GM23338 (cell line): ENCODE results near the gene NUP107. TPM values are rescaled to one million over a fixed set of nuclear protein-coding genes. Genes with fewer than 3 reads are reported as not detected.
"Not testable (repeated sequence)": the region's sequence is repeated elsewhere in the genome, so short reads cannot be mapped to it uniquely, and the experiment has no call there.

Source experiments
- ATAC-seq: fragments of 200-7000 bp; cut with Tn5 transposase; 3 replicates; pipeline ENCODE4 v1.9.1; 2020
- DNase-seq: peaks from one replicate; pipeline ENCODE4 v3.0.0-alpha.2; 2015; ENCODE audit warnings: low spot score
- H2AFZ ChIP-seq: fragments of 200-600 bp; sonication (generic); 2 replicates; pipeline ENCODE4 v1.8.0; 2016; ENCODE audit warnings: antibody characterized with exemption, mild to moderate bottlenecking, moderate library complexity
- H3F3A ChIP-seq: fragments of 200-600 bp; sonication (generic); replicated peaks from 2 replicates; pipeline ENCODE4 v1.8.0; 2017; ENCODE audit warnings: antibody characterized with exemption, mixed run types, low read depth
- H3K27ac ChIP-seq: fragments of 200-600 bp; sonication (generic); 2 replicates; pipeline ENCODE4 v1.6.1; 2016; ENCODE audit warnings: low read depth
- H3K27me3 ChIP-seq: fragments of 200-600 bp; sonication (generic); 2 replicates; pipeline ENCODE4 v1.8.0; 2016; ENCODE audit warnings: mild to moderate bottlenecking, mixed run types, moderate library complexity; ENCODE audit not compliant: insufficient read depth
- H3K36me3 ChIP-seq: fragments of 200-600 bp; sonication (generic); 2 replicates; pipeline ENCODE4 v1.8.0; 2016; ENCODE audit warnings: mild to moderate bottlenecking; ENCODE audit not compliant: insufficient read depth
- H3K4me1 ChIP-seq: fragments of 200-600 bp; sonication (generic); 2 replicates; pipeline ENCODE4 v1.8.0; 2016; ENCODE audit warnings: mild to moderate bottlenecking, moderate library complexity; ENCODE audit not compliant: insufficient read depth
- H3K4me2 ChIP-seq: fragments of 200-600 bp; sonication (generic); 2 replicates; pipeline ENCODE4 v1.7.1; 2017; ENCODE audit warnings: mixed run types
- H3K4me3 ChIP-seq: fragments of 200-600 bp; sonication (generic); 2 replicates; pipeline ENCODE4 v1.6.1; 2016; ENCODE audit warnings: mixed run types
- H3K79me2 ChIP-seq: fragments of 200-600 bp; sonication (generic); replicated peaks from 2 replicates; pipeline ENCODE4 v1.8.0; 2017; ENCODE audit warnings: mild to moderate bottlenecking; ENCODE audit not compliant: insufficient read depth
- H3K9me2 ChIP-seq: fragments of 200-600 bp; sonication (generic); 2 replicates; pipeline ENCODE4 v1.8.0; 2017; ENCODE audit not compliant: insufficient read depth
- H4K20me1 ChIP-seq: fragments of 200-600 bp; sonication (generic); replicated peaks from 2 replicates; pipeline ENCODE4 v1.8.0; 2017; ENCODE audit warnings: mild to moderate bottlenecking; ENCODE audit not compliant: insufficient read depth
- H3K27ac Mint-ChIP-seq: 2 replicates; pipeline ENCODE4 v1.8.0; 2020; ENCODE audit warnings: inconsistent platforms, mild to moderate bottlenecking, moderate library complexity, mixed read lengths
- H3K27me3 Mint-ChIP-seq: 3 replicates; pipeline ENCODE4 v1.8.0; 2022; ENCODE audit warnings: low read depth, mild to moderate bottlenecking, moderate library complexity, mixed read lengths, inconsistent platforms; ENCODE audit not compliant: insufficient read depth, poor library complexity
- H3K36me3 Mint-ChIP-seq: 3 replicates; pipeline ENCODE4 v1.8.0; 2021; ENCODE audit warnings: low read depth, mild to moderate bottlenecking, inconsistent platforms, moderate library complexity, mixed read lengths
- H3K4me1 Mint-ChIP-seq: 3 replicates; pipeline ENCODE4 v1.8.0; 2020; ENCODE audit warnings: mild to moderate bottlenecking, inconsistent platforms, mixed read lengths
- H3K4me3 Mint-ChIP-seq: 3 replicates; pipeline ENCODE4 v1.8.0; 2021; ENCODE audit warnings: moderate library complexity, mild to moderate bottlenecking, inconsistent platforms, mixed read lengths
- H3K9me3 Mint-ChIP-seq: 3 replicates; pipeline ENCODE4 v1.8.0; 2020; ENCODE audit warnings: moderate library complexity, mild to moderate bottlenecking, inconsistent platforms, mixed read lengths
- CREB1 ChIP-seq: fragments of 250-450 bp; sonication (Bioruptor Pico); IDR thresholded peaks from 2 replicates; pipeline ENCODE4 v1.5.0; 2020; ENCODE audit warnings: low read depth, mild to moderate bottlenecking, moderate library complexity
- EZH2 ChIP-seq: fragments of 200-600 bp; sonication (generic); IDR thresholded peaks from one replicate; pipeline ENCODE4 v1.8.0; 2017; ENCODE audit warnings: antibody characterized with exemption, mild to moderate bottlenecking, low read depth; ENCODE audit not compliant: unreplicated experiment
- EZH2phosphoT487 ChIP-seq: fragments of 200-600 bp; sonication (generic); IDR thresholded peaks from one replicate; pipeline ENCODE4 v1.8.1; 2018; ENCODE audit warnings: antibody characterized with exemption; ENCODE audit not compliant: unreplicated experiment
- NANOG ChIP-seq: IDR thresholded peaks from 2 replicates; pipeline ENCODE4 v1.6.1; 2016; ENCODE audit warnings: antibody characterized with exemption, borderline replicate concordance
- POLR2AphosphoS5 ChIP-seq: IDR thresholded peaks from 2 replicates; pipeline ENCODE4 v1.6.1; 2016; ENCODE audit warnings: antibody characterized with exemption, low read depth
- ZNF331 ChIP-seq: fragments of 250-450 bp; sonication (Bioruptor Pico); IDR thresholded peaks from 2 replicates; pipeline ENCODE4 v1.5.0; 2020; ENCODE audit warnings: low read depth, mild to moderate bottlenecking, moderate library complexity
- long read RNA-seq: library from polyadenylated mRNA; unstranded; transcript quantifications from one replicate; pipeline ENCODE4 v2.0.0, GENCODE V29; 2020; ENCODE audit not compliant: unreplicated experiment
- polyA plus RNA-seq: library from polyadenylated mRNA; unstranded; fragments of >200 nt; fragmentation: Nextera tagmentation; extraction: Ambion mirVana; gene quantifications from 2 replicates; pipeline ENCODE4 v1.2.1, GENCODE V29; 2016
- total RNA-seq: library from RNA; depleted of rRNA; stranded (reverse); fragments of >200 nt; shearing (Covaris generic); gene quantifications from 2 replicates; pipeline ENCODE4 v1.2.3, GENCODE V29; 2014; rRNA removed
- TF ChIP-seq, protein P1 (sequence below): IDR thresholded peaks from 2 replicates; pipeline ENCODE4 v1.6.1; 2016; ENCODE audit warnings: antibody characterized with exemption
- TF ChIP-seq, protein P2 (sequence below): IDR thresholded peaks from one replicate; pipeline ENCODE4 v1.6.1; 2018; ENCODE audit warnings: antibody characterized with exemption; ENCODE audit not compliant: unreplicated experiment
- TF ChIP-seq, protein P3 (sequence below), 2 experiments: fragments of 200-600 bp in 1 of 2; sonication (generic) in 1 of 2; conservative IDR thresholded peaks; 2 replicates each; pipeline versions ENCODE4 v1.5.1 to v1.6.1; 2016 to 2017; ENCODE audit warnings: antibody characterized with exemption in 2 of 2, low read depth in 2 of 2, mild to moderate bottlenecking in 2 of 2, moderate library complexity in 1 of 2

The NUP107 gene
- total RNA-seq: 124 and 152 TPM in 2 replicates
- polyA plus RNA-seq: 94.2 and 123 TPM in 2 replicates
- long read RNA-seq, full-length matches to known transcripts: 12 of 60 reads
- long read RNA-seq, partial matches to known transcripts: 31 of 60 reads
- long read RNA-seq, other reads (novel, unspliced or antisense): 17 of 60 reads

DNA sequence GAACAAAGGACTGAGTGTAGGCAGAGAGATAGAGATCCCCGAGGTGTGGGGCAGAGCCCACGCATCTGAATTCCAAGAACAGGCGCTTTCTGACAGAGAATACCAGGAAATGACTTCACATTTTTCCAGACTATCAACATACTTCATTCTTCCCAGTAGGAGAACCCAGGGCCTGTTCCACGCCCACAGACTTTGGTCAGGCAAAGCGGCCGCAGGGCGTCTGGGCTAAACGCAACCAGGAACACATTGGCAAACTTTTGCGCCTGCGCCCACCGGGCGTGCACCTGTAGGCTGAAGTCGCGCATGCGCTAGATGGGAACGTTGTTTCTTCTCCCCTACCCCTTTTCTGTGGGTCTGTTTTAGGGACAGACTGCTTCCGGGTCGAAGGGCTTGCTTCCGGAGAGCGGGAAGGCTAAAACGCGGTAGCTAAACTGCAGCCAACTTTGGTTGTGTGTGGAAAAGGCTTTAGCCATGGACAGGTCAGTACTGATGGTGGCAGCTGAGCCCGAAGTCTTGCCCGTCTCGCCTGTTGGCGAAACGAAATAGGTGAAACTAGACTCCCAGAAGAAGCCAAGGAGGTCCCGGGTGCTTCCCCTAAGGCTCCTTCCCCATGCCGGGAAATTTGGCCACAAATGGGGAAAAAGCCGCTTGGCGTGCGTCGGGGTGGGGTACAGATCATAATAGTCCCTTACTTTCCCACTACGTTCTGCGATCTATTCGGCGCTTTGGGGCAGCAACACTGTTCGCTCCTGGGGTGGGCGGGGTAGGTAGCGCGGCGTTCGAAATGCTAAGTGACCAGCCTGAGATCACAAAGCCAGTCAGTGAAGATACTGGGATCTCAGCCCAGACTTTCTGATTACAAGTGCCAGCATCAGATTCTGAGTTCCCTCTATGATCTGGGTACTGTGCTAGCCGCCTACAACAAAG is at the start of gene NUP107:
TSS of gene NUP107 (plus strand) at position 384 of the 927 bp plus-strand sequence. CDS start at position 472, 88 bp downstream.
- Histone ChIP-seq H3K4me1 (peaks cover 7% of the 10 kb centered on the region), H3F3A (no peaks in the 10 kb centered on the region), H3K9me2 (no peaks in the 10 kb centered on the region), H3K4me2 (peak within 1 kb of the TSS; percentile 95), H3K36me3 (peaks cover 11% of the 10 kb centered on the region), H3K79me2 (peaks cover 32% of the 10 kb centered on the region), H3K4me3 (peak within 1 kb of the TSS; percentile 86), H3K27me3 (no peaks in the 10 kb centered on the region), H4K20me1 (no peaks in the 10 kb centered on the region; the same call in 1 of the 2 replicates), H2AFZ (peak within 1 kb of the TSS; percentile 86), H3K27ac (peak within 1 kb of the TSS; percentile 84)
- peaks cover 16% of the 10 kb centered on the region for H3K36me3 Mint-ChIP-seq
- H3K4me1 Mint-ChIP-seq: peaks cover 8% of the 10 kb centered on the region; the same call in 1 of the 3 replicates
- H3K9me3 Mint-ChIP-seq: no peaks in the 10 kb centered on the region
- peaks cover 9% of the 10 kb centered on the region for H3K27me3 Mint-ChIP-seq
- TF ChIP-seq, protein P1, sequence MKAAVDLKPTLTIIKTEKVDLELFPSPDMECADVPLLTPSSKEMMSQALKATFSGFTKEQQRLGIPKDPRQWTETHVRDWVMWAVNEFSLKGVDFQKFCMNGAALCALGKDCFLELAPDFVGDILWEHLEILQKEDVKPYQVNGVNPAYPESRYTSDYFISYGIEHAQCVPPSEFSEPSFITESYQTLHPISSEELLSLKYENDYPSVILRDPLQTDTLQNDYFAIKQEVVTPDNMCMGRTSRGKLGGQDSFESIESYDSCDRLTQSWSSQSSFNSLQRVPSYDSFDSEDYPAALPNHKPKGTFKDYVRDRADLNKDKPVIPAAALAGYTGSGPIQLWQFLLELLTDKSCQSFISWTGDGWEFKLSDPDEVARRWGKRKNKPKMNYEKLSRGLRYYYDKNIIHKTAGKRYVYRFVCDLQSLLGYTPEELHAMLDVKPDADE: peak; percentile 96
- TF ChIP-seq ZNF331 (CRISPR knock-in tag) (no peak), POLR2AphosphoS5 (peak; percentile 95)
- ATAC-seq (peak; percentile 97), DNase-seq (peak; percentile 98)
- H3K27ac Mint-ChIP-seq: peak within 1 kb of the TSS; percentile 98
- peak within 1 kb of the TSS; percentile 99 for H3K4me3 Mint-ChIP-seq

DNA sequence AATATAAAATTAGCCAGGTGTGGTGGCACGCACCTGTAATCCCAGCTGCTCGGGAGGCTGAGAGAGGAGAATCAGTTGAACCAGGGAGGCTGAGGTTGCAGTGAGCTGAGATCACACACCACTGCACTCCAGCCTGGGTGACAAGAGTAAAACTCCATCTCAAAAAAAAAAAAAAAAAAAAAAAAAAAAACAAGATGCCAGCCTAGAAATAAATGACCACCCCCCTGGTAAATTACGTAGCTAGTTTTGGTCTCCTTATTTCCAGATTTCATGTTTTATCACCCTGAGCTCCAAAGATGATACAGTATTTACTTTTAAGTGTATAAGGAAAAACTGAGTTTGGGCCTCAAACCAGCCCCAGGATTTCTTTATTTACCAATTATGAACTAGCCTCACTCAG is 49.3 kb upstream of the NUP107 start:
- not testable (repeated sequence) for H3K9me2 ChIP-seq, ATAC-seq, H3K4me1 Mint-ChIP-seq, H3K4me2 ChIP-seq, H2AFZ ChIP-seq, H3K4me3 Mint-ChIP-seq, DNase-seq, H3F3A ChIP-seq, H3K36me3 ChIP-seq, H3K4me3 ChIP-seq, H3K4me1 ChIP-seq, H3K36me3 Mint-ChIP-seq, H3K27ac ChIP-seq, H3K27me3 Mint-ChIP-seq, H3K9me3 Mint-ChIP-seq, H3K27me3 ChIP-seq, H3K27ac Mint-ChIP-seq
- Histone ChIP-seq H3K79me2 (peaks cover 99% of the 10 kb centered on the region), H4K20me1 (peaks cover 59% of the 10 kb centered on the region)

DNA sequence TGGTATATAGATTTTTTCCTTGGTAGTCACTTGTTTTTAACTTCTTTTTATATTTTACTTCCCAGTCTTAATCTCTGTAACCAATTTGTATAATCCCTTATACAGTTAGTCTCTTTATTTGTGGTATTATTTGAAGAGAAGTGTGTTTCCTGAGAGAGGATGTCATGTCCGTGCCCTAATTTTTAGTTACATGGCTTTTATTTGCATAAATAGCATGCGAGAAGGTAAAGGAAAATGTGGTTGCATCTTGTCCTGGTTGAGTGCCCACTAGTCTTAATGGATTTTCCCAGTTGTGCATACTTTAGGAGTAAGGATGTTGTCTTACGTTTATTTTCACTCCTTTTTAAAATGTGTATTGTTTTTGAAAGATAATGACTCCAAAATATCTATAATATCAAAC is 48.6 kb upstream of the NUP107 start:
- peaks cover 99% of the 10 kb centered on the region for H3K79me2 ChIP-seq
- no peak overlapping the region; the same call in 1 of the 2 replicates for H3K27ac Mint-ChIP-seq
- DNase-seq (no peak), ATAC-seq (no peak)
- no peak overlapping the region for H3K27ac ChIP-seq
- no peaks in the 10 kb centered on the region for H3K9me3 Mint-ChIP-seq
- H3F3A ChIP-seq: no peaks in the 10 kb centered on the region
- no peak overlapping the region for H3K4me2 ChIP-seq
- peaks cover 54% of the 10 kb centered on the region for H4K20me1 ChIP-seq
- H3K36me3 ChIP-seq: no peaks in the 10 kb centered on the region
- no peak overlapping the region for H3K4me3 ChIP-seq
- no peaks in the 10 kb centered on the region for H3K27me3 ChIP-seq
- H3K27me3 Mint-ChIP-seq: peaks cover 3% of the 10 kb centered on the region
- no peaks in the 10 kb centered on the region for H3K9me2 ChIP-seq
- no peak overlapping the region for H2AFZ ChIP-seq
- no peaks in the 10 kb centered on the region for H3K36me3 Mint-ChIP-seq
- H3K4me1 ChIP-seq: no peaks in the 10 kb centered on the region
- H3K4me3 Mint-ChIP-seq: no peak overlapping the region
- peaks cover 6% of the 10 kb centered on the region; the same call in 1 of the 3 replicates for H3K4me1 Mint-ChIP-seq
- TF ChIP-seq, protein P2, sequence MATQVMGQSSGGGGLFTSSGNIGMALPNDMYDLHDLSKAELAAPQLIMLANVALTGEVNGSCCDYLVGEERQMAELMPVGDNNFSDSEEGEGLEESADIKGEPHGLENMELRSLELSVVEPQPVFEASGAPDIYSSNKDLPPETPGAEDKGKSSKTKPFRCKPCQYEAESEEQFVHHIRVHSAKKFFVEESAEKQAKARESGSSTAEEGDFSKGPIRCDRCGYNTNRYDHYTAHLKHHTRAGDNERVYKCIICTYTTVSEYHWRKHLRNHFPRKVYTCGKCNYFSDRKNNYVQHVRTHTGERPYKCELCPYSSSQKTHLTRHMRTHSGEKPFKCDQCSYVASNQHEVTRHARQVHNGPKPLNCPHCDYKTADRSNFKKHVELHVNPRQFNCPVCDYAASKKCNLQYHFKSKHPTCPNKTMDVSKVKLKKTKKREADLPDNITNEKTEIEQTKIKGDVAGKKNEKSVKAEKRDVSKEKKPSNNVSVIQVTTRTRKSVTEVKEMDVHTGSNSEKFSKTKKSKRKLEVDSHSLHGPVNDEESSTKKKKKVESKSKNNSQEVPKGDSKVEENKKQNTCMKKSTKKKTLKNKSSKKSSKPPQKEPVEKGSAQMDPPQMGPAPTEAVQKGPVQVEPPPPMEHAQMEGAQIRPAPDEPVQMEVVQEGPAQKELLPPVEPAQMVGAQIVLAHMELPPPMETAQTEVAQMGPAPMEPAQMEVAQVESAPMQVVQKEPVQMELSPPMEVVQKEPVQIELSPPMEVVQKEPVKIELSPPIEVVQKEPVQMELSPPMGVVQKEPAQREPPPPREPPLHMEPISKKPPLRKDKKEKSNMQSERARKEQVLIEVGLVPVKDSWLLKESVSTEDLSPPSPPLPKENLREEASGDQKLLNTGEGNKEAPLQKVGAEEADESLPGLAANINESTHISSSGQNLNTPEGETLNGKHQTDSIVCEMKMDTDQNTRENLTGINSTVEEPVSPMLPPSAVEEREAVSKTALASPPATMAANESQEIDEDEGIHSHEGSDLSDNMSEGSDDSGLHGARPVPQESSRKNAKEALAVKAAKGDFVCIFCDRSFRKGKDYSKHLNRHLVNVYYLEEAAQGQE: no peak
- TF ChIP-seq EZH2phosphoT487: no peak
- TF ChIP-seq EZH2: no peak
- TF ChIP-seq, protein P3, sequence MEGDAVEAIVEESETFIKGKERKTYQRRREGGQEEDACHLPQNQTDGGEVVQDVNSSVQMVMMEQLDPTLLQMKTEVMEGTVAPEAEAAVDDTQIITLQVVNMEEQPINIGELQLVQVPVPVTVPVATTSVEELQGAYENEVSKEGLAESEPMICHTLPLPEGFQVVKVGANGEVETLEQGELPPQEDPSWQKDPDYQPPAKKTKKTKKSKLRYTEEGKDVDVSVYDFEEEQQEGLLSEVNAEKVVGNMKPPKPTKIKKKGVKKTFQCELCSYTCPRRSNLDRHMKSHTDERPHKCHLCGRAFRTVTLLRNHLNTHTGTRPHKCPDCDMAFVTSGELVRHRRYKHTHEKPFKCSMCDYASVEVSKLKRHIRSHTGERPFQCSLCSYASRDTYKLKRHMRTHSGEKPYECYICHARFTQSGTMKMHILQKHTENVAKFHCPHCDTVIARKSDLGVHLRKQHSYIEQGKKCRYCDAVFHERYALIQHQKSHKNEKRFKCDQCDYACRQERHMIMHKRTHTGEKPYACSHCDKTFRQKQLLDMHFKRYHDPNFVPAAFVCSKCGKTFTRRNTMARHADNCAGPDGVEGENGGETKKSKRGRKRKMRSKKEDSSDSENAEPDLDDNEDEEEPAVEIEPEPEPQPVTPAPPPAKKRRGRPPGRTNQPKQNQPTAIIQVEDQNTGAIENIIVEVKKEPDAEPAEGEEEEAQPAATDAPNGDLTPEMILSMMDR (conservative IDR thresholded peaks at IDR 0.05; ENCODE audit: low read depth in 2 of 2): no peak
- no peak for TF ChIP-seq ZNF331 (CRISPR knock-in tag)
- TF ChIP-seq, protein P1: no peak
- no peak for TF ChIP-seq NANOG
- TF ChIP-seq CREB1 (CRISPR knock-in tag): no peak
